NT2/D1 (cell line): ENCODE data around the gene DCAF16.

Experiments
- DNase-seq: peaks from one replicate; pipeline ENCODE4 v3.0.0-alpha.2; 2011; ENCODE audit warnings: low read depth, low spot score
- H3K27me3 ChIP-seq: 2 replicates; pipeline ENCODE4 v1.6.0; 2011; ENCODE audit warnings: mild to moderate bottlenecking; ENCODE audit not compliant: insufficient read length, insufficient read depth
- H3K36me3 ChIP-seq: 2 replicates; pipeline ENCODE4 v1.6.1; 2011; ENCODE audit warnings: mild to moderate bottlenecking, low read length, mixed read lengths; ENCODE audit not compliant: insufficient read depth, insufficient read length
- H3K4me1 ChIP-seq: 2 replicates; pipeline ENCODE4 v1.5.1; 2011; ENCODE audit not compliant: insufficient read depth, insufficient read length
- H3K4me3 ChIP-seq: 2 replicates; pipeline ENCODE4 v1.5.1; 2011; ENCODE audit warnings: low read depth; ENCODE audit not compliant: insufficient read length
- H3K9ac ChIP-seq: 2 replicates; pipeline ENCODE4 v1.6.0; 2011; ENCODE audit warnings: low read depth; ENCODE audit not compliant: insufficient read length
- H3K9me3 ChIP-seq: 2 replicates; pipeline ENCODE4 v1.5.1; 2011; ENCODE audit warnings: mild to moderate bottlenecking, low read length; ENCODE audit not compliant: insufficient read depth
- SUZ12 ChIP-seq: IDR thresholded peaks from 2 replicates; pipeline ENCODE4 v1.6.1; 2011; ENCODE audit not compliant: insufficient read length, insufficient read depth; ENCODE audit errors: extremely low read depth
- YY1 ChIP-seq: IDR thresholded peaks from 2 replicates; pipeline ENCODE4 v1.6.1; 2011; ENCODE audit not compliant: insufficient read length, insufficient read depth
- ZNF274 ChIP-seq: IDR thresholded peaks from 2 replicates; pipeline ENCODE4 v1.6.1; 2011; ENCODE audit warnings: mild to moderate bottlenecking, low read depth, low read length

The DCAF16 gene

GRCh38 chr4:17762726-17763125 lies 47.8 kb downstream of the DCAF16 start:
- Histone ChIP-seq H3K9me3 (peaks cover 26% of the 10 kb centered on the region; the same call in 1 of the 2 replicates), H3K4me1 (no peaks in the 10 kb centered on the region), H3K27me3 (no peaks in the 10 kb centered on the region), H3K4me3 (no peak overlapping the region), H3K9ac (no peak overlapping the region), H3K36me3 (no peaks in the 10 kb centered on the region)
- DNase-seq, result no peak
- TF ChIP-seq SUZ12 (no peak), YY1 (no peak), ZNF274 (no peak)

GRCh38 chr4:17761062-17761461 lies 49.5 kb downstream of the DCAF16 start:
- Histone ChIP-seq H3K27me3 (no peaks in the 10 kb centered on the region), H3K9me3 (peaks cover 11% of the 10 kb centered on the region; the same call in 1 of the 2 replicates), H3K36me3 (no peaks in the 10 kb centered on the region), H3K4me1 (no peaks in the 10 kb centered on the region), H3K4me3 (no peak overlapping the region), H3K9ac (no peak overlapping the region)
- TF ChIP-seq SUZ12, result no peak
- no peak for DNase-seq

- DNase-seq, result peak; percentile 27
- H3K4me3 ChIP-seq, result no peak overlapping the region
- no peaks in the 10 kb centered on the region for H3K4me1 ChIP-seq
- H3K9ac ChIP-seq, result no peak overlapping the region
- no peaks in the 10 kb centered on the region for H3K27me3 ChIP-seq
- TF ChIP-seq YY1 (no peak), SUZ12 (no peak), ZNF274 (no peak)
- H3K9me3 ChIP-seq, result peaks cover 6% of the 10 kb centered on the region; the same call in 1 of the 2 replicates
- H3K36me3 ChIP-seq, result no peaks in the 10 kb centered on the region
Measured at GRCh38 chr4:17760626-17761025, 49.9 kb downstream of the DCAF16 start.

- Histone ChIP-seq H3K27me3 (no peaks in the 10 kb centered on the region), H3K9me3 (no peaks in the 10 kb centered on the region), H3K4me1 (no peaks in the 10 kb centered on the region), H3K36me3 (no peaks in the 10 kb centered on the region), H3K4me3 (no peak overlapping the region), H3K9ac (no peak overlapping the region)
- TF ChIP-seq ZNF274, result no peak
- no peak for TF ChIP-seq YY1
- TF ChIP-seq SUZ12, result no peak
- no peak for DNase-seq
Measured at GRCh38 chr4:17758485-17758884, 52.1 kb downstream of the DCAF16 start.

GRCh38 chr4:17757621-17758020 lies 52.9 kb downstream of the DCAF16 start:
- H3K36me3 ChIP-seq, result no peaks in the 10 kb centered on the region
- no peak overlapping the region for H3K4me3 ChIP-seq
- TF ChIP-seq ZNF274, result no peak
- no peak for TF ChIP-seq YY1
- DNase-seq, result no peak
- H3K27me3 ChIP-seq, result no peaks in the 10 kb centered on the region
- no peak overlapping the region for H3K9ac ChIP-seq
- no peaks in the 10 kb centered on the region for H3K4me1 ChIP-seq
- no peaks in the 10 kb centered on the region for H3K9me3 ChIP-seq

- TF ChIP-seq SUZ12, result no peak
- no peak for TF ChIP-seq YY1
- no peak for TF ChIP-seq ZNF274
- H3K36me3 ChIP-seq, result no peaks in the 10 kb centered on the region
- no peaks in the 10 kb centered on the region for H3K9me3 ChIP-seq
- DNase-seq, result no peak
- no peak overlapping the region for H3K9ac ChIP-seq
- H3K4me3 ChIP-seq, result no peak overlapping the region
- H3K27me3 ChIP-seq, result no peaks in the 10 kb centered on the region
- no peaks in the 10 kb centered on the region for H3K4me1 ChIP-seq
Measured at GRCh38 chr4:17753646-17754045, 56.9 kb downstream of the DCAF16 start.
